Ammon's horn (tissue), 1 donor: ENCODE results near the gene NFILZ.
"Not testable (repeated sequence)": the region's sequence is repeated elsewhere in the genome, so short reads cannot be mapped to it uniquely, and the experiment has no call there.

Experiments used
- DNase-seq: peaks from one replicate; pipeline ENCODE4 v3.0.0-alpha.2; 2016; ENCODE audit warnings: low spot score

The NFILZ gene

DNA sequence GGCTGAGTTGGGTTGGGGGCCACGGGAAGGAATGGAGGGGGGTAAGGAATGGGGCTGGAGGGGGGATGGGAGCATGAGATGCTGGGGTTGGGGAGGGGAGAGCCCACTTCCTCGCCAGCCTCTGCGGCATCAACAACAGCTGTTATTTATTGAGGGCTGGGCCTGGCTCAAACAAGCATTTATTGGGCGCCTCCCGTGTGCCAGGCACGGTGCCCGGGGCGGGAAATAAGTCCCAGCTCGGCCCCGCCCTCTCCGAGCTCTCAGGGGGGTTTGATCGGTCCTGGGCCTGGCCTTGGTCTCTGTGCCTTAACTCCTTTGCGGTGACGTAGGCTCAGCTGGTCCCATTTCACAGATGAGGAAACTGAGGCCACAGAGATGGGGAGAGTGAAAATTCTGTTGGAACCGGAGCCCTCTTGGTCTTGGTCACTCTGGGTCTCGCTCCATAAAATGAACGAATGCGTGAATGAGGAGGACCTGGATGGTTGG is 19.0 kb upstream of the NFILZ start:
- DNase-seq = no peak

DNA sequence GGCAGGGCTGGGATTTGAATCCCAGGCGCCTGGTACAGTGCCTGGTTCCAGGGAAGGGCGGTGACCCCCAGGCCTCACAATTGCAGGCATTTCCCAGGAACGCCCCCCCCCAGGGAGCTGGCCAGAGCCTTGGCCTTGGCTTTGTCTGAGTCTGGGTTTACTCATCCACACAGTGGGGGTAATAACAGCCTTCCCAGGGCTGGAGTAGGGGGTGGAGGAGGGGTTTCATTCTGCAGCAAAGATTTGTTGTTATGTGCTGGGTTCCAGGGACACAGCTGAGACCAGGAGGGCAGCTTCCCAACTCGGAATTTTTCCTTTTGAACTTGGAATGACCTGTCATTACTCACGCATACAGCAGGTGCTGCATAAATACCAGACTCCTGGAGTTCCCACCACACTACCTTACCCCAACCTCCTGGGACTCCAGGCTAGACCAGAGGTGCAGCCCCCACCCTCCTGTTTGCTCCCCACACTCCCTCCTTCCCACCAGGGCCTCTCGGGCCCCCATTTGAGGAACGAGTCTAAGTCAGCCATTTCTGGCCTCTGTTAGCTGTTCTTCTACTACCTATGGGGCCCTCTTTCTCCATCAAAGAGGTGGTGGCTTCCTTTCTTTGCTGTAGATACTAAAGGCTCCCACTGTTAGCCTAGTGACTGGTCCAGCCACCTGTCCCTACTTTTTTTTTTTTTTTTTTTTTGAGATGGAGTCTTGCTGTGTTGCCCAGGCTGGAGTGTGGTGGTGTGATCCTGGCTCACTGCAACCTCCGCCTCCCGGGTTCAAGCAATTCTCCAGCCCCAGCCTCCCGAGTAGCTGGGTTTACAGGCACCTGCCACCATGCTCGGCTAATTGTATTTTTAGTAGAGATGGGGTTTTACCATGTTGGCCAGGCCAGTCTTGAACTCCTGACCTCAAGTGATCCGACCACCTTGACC is 18.3 kb upstream of the NFILZ start:
- DNase-seq = no peak

DNA sequence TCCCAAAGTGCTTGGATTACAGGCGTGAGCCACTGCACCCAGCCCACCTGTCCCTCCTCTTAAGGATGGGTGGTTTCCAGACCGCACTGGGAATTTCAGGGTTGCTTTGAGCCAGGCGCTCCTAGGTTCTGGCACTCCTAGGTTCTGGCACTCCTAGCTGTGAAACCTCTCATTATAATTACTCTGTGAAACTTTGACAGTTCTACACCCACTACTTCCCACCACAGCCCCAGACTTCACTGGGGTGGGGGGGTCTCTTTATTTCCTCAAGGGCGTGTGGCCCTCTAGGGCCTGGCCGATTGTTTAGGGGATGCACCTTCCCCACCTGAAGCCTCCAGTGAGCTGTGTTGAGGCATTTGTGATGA is 17.6 kb upstream of the NFILZ start:
- DNase-seq = no peak

DNA sequence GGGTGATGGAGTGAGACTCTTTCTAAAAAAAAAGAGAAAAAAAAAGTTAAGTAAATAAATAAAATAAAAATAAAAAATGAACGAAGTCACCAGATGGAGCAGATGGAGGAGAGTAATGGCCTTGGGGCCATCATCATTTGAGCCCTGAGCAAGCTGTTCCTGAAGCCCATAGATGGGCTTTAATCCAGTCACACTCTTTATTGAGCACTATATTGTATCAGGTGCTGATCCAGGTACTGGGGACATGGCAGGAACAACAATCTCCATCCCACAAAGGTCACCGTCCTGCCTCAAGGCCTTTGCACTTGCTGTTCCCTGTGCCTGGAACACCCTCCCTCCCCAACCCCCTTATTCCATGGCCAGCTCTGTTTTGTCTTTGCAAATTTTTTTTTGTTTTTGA is 16.0 kb upstream of the NFILZ start:
- DNase-seq = no peak

DNA sequence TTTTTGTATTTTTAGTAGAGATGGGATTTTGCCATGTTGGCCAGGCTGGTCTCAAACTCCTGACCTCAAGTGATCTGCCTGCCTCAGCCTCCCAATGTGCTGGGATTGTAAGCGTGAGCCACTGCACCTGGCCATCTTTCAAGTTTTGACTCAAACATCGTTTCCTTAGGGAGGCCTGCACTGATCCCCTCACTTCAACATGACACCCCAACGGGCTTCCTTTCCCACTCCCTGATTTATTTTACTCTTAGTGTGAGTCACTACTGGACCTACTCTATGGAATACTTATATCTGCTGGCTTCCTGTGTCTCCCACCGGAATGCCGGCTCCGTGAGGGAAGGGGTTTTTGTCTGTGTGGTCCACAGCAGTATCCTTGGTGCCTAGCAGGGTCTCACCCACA is 15.4 kb upstream of the NFILZ start:
- no peak for DNase-seq

DNA sequence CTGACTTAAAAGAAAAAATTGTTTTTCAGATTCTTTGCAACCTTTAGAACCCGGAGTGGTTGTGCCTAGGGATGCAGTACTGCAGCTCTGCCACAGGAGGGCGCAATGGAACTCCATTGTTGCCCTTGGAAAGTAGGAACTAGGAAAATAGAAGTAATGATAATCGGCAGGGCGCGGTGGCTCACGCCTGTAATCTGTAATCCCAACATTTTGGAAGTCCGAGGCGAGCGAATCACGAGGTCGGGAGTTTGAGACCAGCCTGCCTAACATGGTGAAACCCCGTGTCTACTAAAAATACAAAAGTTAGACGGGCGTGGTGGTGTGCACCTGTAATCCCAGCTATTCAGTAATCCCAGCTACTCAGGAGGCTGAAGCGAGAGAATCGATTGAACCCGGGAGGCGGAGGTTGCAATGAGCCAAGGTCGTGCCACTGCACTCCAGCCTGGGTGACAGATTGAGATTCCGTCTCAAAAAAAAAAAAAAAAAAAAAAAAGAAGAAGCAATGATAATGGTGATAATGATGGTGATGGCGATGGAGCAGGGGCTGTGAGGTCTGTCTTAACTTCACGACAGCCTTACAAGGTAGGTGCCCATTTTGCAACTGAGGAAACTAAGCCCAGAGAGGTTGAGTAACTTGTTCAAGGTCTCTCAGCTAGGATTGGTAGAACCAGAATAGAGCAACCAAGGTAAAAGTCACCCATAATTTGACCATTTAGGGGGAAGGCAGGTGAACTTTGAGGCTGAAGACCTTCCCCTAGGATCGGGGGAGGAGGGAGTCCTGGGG is 14.4 kb upstream of the NFILZ start:
- peak; percentile 59 for DNase-seq

DNA sequence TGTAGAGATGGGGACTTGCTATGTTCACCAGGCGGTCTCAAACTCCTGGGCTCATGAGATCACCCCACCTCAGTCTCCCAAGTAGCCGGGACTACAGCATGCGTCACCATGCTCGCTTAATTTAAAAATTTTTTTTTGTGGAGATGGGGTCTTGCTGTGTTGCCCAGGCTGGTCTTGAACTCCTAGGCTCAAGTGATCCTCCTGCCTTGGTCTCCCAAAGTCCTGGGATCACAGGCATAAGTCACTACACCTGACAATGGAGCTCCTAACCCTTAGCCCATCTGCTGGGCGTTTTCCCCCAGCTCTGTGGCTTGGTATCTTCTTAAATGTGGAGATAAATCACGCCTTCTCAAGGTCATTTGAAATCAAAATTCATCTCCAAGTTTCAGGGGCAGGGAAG is 13.6 kb upstream of the NFILZ start:
- no peak for DNase-seq

DNA sequence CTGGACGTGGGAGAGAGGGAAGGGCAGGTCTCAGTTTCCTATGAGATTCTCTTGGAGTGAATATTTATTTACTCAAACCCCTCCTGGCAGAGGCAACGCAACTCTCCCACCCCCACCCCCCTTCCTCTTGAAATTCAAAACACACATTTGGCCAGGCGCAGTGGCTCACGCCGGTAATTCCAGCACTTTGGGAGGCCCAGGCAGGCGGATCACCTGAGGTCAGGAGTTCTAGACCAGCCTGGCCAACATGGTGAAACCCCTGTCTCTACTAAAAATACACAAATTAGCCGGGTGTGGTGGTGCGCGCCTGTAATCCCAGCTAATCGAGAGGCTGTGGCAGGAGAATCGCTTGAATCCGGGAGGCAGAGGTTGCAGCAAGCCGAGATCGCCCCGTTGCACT is 13.1 kb upstream of the NFILZ start:
- DNase-seq = not testable (repeated sequence)

DNA sequence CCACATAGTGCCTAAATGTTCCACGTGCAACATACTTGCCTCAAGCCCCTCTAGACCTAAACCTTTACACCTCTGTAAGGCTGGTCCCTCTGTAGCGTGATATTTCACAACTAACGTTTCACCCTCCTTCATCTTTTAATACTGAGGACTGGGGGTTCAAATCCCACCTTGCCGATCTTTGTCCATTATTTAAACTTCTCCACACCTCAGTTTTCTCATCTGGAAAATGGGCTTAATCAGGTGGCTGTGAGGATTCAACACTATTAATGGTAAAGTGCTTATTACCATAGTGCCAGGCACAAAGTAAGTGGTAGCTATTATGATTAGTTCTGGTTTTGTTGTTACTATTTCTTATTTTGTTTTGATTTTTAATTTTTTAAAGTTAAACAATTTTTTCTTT is 12.4 kb upstream of the NFILZ start:
- no peak for DNase-seq

DNA sequence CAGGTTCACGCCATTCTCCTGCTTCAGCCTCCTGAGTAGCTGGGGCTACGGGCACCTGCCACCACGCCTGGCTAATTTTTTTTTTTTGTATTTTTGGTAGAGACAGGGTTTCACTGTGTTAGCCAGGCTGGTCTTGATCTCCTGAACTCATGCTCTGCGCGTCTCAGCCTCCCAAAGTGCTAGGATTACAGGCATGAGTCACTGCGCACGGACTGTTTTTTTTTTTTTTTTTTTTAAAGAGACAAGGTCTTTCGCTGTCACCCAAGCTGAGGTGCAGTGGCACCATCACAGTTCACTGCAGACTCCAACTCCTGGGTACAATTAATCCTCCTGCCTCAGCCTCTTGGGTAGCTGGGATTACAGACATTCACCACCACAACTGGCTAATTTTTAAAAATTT is 11.7 kb upstream of the NFILZ start:
- DNase-seq = no peak

DNA sequence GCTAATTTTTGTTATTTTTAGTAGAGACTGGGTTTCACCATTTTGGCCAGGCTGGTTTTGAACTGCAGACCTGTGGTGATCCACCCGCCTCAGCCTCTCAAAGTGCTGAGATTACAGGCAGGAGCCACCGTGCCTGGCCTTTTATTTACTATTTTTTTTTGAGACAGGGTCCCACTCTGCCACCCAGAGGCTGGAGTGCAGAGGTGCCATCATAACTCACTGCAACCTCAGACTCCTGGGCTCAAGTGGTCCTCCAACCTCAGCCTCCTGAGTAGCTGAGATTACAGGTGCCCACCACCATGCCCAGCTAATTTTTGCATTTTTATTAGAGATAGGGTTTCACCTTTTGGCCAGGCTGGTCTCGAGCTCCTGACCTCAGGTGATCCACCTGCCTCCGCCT is 7.5 kb upstream of the NFILZ start:
- not testable (repeated sequence) for DNase-seq

DNA sequence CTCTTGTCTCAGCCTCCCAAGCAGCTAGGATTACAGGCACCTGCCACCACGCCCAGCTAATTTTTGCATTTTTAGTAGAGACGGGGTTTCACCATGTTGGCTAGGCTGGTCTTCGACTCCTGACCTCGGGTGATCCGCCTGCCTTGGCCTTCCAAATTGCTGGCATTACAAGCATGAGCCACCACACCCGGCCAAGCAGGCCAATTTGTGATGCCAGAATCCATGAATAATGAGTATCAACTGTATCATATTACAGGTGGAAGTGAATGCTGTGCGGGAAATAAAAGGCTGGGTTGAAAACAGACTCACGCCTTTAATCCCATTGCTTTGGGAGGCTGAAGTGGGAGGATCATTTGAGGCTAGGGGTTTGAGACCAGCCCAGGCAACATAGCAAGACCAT is 3.6 kb upstream of the NFILZ start:
- DNase-seq = no peak

DNA sequence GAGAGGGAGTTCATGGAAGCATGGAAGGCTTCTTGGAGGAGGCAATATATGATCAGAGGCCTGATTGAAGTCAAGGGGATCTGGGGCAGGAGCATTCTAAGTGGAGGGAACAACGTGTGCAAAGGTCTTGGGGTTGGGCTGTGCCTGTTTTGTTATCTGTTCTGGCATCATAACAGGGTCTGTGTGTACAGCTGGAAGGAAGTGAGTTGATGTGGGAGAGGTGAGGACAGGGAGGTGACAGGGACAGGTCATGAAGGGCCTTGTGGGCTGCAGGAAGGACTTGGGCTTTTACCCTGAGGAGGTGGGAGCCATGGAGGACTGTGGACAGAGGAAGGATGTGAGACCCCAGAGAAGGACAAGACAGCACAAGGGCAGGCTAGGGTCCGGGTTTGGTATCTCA is 1.2 kb upstream of the NFILZ start:
- DNase-seq = no peak

DNA sequence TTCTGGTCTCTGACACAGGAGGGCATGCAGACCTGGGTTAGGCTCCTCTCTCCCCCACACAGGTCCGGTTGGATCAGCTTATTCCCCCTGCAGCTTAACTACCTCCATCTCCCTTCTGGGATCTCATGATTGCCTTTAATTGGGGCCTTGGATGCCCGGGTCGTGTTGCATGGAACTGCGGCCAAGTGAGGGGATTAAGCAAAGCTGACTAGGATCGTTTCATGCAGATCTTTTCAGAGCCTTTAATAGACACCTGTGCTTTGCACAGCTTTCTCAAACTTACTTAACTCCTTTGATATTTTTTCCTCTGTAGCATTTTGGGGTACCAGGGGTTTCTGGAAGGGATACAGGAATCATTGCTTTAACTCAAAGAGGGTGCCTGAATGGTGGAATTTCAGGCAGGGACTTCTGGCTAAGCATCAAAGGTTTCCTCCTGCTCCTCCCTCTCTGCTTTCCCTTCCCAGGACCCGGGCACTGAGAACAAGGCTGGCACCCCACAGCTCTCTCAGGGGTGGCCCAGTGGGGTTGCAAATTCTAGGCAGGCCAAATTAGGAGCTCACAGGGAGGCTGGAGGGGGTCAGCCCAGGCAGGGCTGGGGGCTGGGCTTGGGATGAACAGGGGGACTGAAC is 477 bp downstream of the NFILZ start:
- DNase-seq = no peak

DNA sequence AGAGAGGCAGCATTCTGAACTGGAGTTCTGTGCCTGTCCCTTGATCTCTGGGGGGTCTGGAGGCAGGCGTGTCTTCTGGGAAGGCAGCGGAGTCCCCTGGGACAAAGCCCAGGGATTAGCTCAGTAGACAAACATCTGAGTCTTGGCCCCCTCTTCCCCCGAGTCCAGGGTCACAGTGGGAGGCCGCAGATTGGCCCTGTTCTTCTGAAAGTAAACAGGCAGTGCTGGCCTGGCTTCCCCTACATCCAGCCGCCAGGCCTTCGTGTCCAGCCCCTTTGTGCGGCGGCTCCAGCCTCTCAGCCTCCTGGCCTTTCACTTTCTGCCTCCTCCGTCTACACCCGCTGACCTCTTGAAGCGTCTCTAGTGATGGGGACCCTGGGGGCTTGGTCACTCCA is 989 bp downstream of the NFILZ start:
- DNase-seq = peak; percentile 67

DNA sequence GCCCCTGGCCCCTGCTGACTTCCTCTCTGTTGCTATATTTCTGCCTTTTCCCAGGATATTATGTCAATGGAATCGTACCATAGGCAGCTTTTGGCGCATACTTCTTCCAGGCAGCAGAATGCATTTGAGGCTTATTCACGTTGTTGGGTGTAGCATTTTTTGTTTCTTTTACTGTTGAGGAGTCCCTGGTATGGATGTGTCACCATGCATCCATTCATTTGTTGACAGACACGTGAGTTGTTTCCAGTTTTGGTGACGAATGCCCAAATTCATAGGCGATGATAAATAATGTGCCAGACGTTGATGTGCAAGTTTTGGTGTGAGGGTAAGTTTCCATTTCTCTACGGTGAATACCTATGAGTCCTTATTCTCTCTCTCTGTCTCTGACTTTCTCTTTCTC is 5.0 kb downstream of the NFILZ start:
- no peak for DNase-seq

DNA sequence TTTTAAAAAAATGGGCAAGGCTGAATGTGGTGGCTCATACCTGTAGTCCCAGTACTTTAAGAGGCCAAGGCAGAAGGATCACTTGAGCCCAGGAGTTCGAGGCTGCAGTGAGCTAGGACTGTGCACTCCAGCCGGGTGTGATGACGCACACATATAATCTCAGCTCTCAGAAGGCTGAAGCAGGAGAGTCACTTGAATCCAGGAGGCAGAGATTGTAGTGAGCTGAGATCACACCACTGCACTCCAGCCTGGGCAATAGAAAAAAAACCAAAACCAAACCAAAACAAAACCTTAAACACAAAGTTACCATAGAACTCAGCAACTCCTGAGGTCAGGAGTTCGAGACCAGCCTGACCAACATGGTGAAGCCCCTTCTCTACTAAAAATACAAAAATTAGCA is 6.6 kb downstream of the NFILZ start:
- not testable (repeated sequence) for DNase-seq

DNA sequence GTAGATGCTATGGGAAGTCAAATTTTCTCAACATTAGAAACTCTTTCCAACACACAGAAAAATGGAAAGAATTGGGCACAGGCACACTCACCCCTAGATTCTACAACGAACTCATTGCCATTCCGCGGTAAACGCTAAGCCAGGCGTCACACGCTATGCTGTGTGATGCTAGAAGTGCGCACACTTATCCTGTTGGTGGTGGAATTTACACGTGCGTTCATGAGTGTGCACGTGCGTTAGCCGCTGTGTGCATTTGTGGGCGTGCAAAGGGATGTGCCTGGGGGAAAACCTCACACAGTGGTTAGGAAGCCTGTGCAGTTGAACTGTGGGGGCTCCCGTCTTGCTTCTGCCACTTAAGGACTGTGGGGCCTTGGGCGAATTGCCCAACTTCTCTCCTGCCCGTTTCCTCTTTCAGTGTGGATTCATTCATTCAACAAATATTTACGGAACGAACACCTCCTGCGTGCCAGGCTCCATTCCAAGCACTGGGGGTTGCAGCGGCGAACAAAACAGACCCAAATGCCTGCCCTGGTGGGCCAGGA is 7.7 kb downstream of the NFILZ start:
- peak; percentile 43 for DNase-seq

DNA sequence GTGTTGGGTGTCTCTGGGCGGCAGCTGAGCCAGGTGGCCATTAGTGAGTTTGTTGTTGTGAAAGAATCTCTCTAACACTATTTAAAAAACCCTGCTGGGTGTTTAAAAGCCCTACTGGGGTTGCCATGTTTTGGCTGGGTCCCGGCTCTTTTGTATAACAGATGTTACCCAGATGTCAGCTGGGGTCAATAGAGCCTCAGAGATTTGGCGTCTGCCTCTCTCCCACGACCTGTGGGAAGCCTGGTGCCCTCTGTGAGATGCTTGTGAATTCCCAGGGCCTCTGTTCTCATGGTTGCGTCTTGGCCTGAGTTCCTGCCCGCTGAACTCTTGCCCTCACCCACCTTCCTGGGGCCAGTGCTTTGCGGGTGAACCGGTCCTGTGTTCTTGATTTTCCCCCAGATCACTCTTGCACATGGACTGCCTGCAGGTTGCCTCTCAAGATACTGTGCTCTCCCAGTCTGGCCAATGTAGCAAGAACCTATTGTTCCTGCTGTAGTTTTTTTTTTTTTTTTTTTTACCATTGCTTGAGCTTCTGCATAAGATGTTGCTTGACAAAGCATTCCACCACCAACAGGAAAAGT is 9.5 kb downstream of the NFILZ start:
- no peak for DNase-seq

DNA sequence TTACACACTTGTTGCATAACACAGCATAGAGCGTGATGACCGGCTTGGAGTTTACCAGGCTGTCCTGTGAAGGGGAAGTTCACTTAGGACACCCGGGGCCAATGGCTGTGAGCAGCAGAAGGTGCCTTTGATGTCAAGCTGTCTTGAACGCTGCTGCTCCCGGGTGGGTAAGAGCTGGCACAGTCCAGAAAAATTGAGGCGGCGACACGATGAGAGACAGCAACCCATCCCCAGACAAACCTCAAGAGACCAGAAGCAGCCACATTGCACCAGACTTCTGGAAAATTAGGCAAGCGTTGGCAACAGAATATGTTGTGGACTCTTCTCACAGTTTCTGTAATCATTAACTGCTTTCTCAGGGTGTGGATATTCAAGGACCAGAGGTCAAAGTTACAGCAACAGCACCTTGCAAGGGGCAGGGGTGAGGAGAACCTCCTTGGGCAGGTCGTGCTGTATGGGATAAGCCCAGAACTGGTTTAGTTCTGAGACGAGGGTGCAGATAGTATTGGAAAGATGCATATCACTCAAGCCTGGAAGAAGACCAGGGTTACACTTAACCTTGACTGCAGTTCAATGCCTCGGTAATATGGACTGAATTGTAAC is 10.1 kb downstream of the NFILZ start:
- peak; percentile 60 for DNase-seq

DNA sequence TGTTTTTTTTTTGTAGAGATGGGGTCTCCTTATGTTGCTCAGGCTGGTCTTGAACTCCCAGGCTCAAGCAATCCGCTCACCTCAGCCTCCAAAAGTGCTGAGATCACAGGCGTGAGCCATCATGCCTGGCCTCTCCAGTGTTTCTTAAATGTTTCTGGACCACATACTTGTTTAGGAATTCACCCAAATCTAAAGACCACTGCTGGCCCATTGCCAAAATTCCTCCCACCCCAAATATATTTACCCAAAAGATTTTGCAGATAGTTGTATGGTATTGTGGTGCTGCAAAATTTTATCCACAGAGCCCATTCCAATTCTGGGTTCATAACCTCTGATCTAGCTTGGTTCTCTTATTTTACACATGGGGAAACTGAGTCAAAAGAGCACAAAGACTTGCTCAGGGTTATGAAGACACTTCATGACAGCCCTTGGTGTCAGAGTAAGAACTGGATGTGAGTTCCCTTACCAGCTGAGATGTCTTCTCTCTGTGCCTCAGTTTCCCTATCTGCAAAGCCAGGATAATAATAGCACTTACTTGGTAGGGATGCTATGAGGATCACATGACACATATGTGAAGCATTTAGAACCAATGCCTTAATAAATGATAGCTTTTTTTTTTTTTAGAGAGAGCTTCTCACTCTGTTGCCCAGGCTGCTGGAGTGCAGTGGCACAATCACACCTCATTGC is 10.9 kb downstream of the NFILZ start:
- DNase-seq = no peak
